Endothelial cell of umbilical vein (primary cell): Measurements from ENCODE around the gene MRPL58. TPM values are rescaled to one million over a fixed set of nuclear protein-coding genes. Genes with fewer than 3 reads are reported as not detected.
A peak's percentile ranks its signal among the peaks of the same experiment; 100 is the strongest.

ENCODE experiments used
- BruUV-seq: library from RNA; stranded (reverse); fragments of 400-500 nt; replicated peaks from 2 replicates; lab custom pipeline; 2021; lab: Mats Ljungman, UMichigan
- CTCF ChIA-PET: fragments of 300-600, 350-600 bp; sonication (Branson Sonifier 250); formaldehyde crosslinking; loops from one replicate; lab custom pipeline; 2021; ENCODE audit warnings: antibody characterized with exemption, inconsistent platforms; lab: Charles Lee
- POLR2A ChIA-PET: fragments of 300-600, 350-600 bp; sonication (Branson Sonifier 250); formaldehyde crosslinking; loops from one replicate; lab custom pipeline; 2021; ENCODE audit warnings: antibody characterized with exemption, inconsistent platforms; lab: Charles Lee
- DNase-seq: peaks from one replicate; pipeline ENCODE4 v3.0.0-alpha.2; 2011; ENCODE audit warnings: low read depth, low spot score
- FAIRE-seq: peaks from 2 replicates; lab custom pipeline; 2011; peaks lifted over from hg19 to GRCh38; lab: Jason Lieb, UNC
- H2AFZ ChIP-seq: 2 replicates; pipeline ENCODE4 v1.6.0; 2012; ENCODE audit warnings: low read depth, low read length, control low read depth, inconsistent platforms
- H3K27ac ChIP-seq: 2 replicates; pipeline ENCODE4 v1.5.1; 2011; ENCODE audit warnings: low read depth, mild to moderate bottlenecking, control low read depth, low read length, moderate library complexity; ENCODE audit not compliant: insufficient read depth
- H3K27me3 ChIP-seq, 2 experiments: 2 replicates each; pipeline versions ENCODE4 v1.6.0 to v1.6.1; 2011; ENCODE audit warnings: low read length in 2 of 2, mixed read lengths in 1 of 2; ENCODE audit not compliant: control insufficient read depth in 2 of 2, insufficient read depth in 2 of 2
- H3K36me3 ChIP-seq, 2 experiments: 2 replicates in 1 of 2; 3 replicates in 1 of 2; pipeline ENCODE4 v1.5.1; 2011; ENCODE audit warnings: low read length in 2 of 2, mild to moderate bottlenecking in 1 of 2, moderate library complexity in 1 of 2; ENCODE audit not compliant: control insufficient read depth in 2 of 2, insufficient read depth in 2 of 2; ENCODE audit errors: extremely low read depth in 1 of 2
- H3K4me1 ChIP-seq: 3 replicates; pipeline ENCODE4 v1.5.1; 2011; ENCODE audit warnings: mild to moderate bottlenecking, low read length; ENCODE audit not compliant: control insufficient read depth, insufficient read depth; ENCODE audit errors: extremely low read depth
- H3K4me2 ChIP-seq: 2 replicates; pipeline ENCODE4 v1.6.1; 2011; ENCODE audit warnings: low read length, control low read depth, mixed read lengths; ENCODE audit not compliant: insufficient read depth
- H3K4me3 ChIP-seq, 3 experiments: fragments of 200-600 bp in 1 of 3; sonication (generic), shearing (Covaris generic) in 1 of 3; replicated peaks in 1 of 3; 2 replicates each; pipeline ENCODE4 v1.5.1; 2011 to 2016; ENCODE audit warnings: control low read depth in 3 of 3, low read length in 3 of 3, mild to moderate bottlenecking in 2 of 3, inconsistent platforms in 1 of 3, low read depth in 1 of 3, moderate library complexity in 1 of 3; ENCODE audit not compliant: insufficient read depth in 1 of 3
- H3K79me2 ChIP-seq: 2 replicates; pipeline ENCODE4 v1.6.0; 2012; ENCODE audit warnings: low read length, inconsistent platforms; ENCODE audit not compliant: control insufficient read depth, insufficient read depth
- H3K9ac ChIP-seq: replicated peaks from 2 replicates; pipeline ENCODE3; 2011; ENCODE audit warnings: low read length, control low read depth; ENCODE audit not compliant: insufficient read depth; ENCODE audit errors: extremely low read depth
- H3K9me1 ChIP-seq: replicated peaks from 3 replicates; pipeline ENCODE4 v1.6.0; 2011; ENCODE audit warnings: mild to moderate bottlenecking, low read length; ENCODE audit not compliant: control insufficient read depth, insufficient read depth; ENCODE audit errors: extremely low read depth
- H3K9me3 ChIP-seq: replicated peaks from 2 replicates; pipeline ENCODE4 v1.5.1; 2012; ENCODE audit warnings: low read length, inconsistent platforms; ENCODE audit not compliant: control insufficient read depth, insufficient read depth
- H4K20me1 ChIP-seq: replicated peaks from 2 replicates; pipeline ENCODE3; 2011; ENCODE audit warnings: mild to moderate bottlenecking, low read length; ENCODE audit not compliant: control insufficient read depth, insufficient read depth; ENCODE audit errors: extremely low read depth
- EZH2 ChIP-seq: IDR thresholded peaks from 2 replicates; pipeline ENCODE4 v1.6.1; 2012; ENCODE audit warnings: borderline replicate concordance, low read depth, mild to moderate bottlenecking, moderate library complexity, low read length, inconsistent platforms; ENCODE audit not compliant: severe bottlenecking
- FOS ChIP-seq: IDR thresholded peaks from 2 replicates; pipeline ENCODE4 v1.6.1; 2011; ENCODE audit warnings: mild to moderate bottlenecking, low read length, moderate library complexity, borderline replicate concordance; ENCODE audit not compliant: insufficient read depth
- GATA2 ChIP-seq: IDR thresholded peaks from 2 replicates; pipeline ENCODE4 v1.7.0; 2011; ENCODE audit warnings: low read depth, mild to moderate bottlenecking, moderate library complexity, mixed read lengths, low read length; ENCODE audit not compliant: insufficient read length, insufficient read depth
- JUN ChIP-seq: IDR thresholded peaks from 2 replicates; pipeline ENCODE4 v1.6.1; 2011; ENCODE audit warnings: borderline replicate concordance, low read depth; ENCODE audit not compliant: insufficient read length, insufficient read depth
- MYC ChIP-seq: IDR thresholded peaks from one replicate; pipeline ENCODE4 v1.6.1; 2011; ENCODE audit warnings: mild to moderate bottlenecking, low read depth, low read length
- POLR2A ChIP-seq: IDR thresholded peaks from 2 replicates; pipeline ENCODE4 v1.6.1; 2012; ENCODE audit warnings: low read depth, mild to moderate bottlenecking, control low read depth, low read length
- POLR2AphosphoS5 ChIP-seq: IDR thresholded peaks from 2 replicates; pipeline ENCODE4 v1.6.1; 2012; ENCODE audit warnings: low read depth, mild to moderate bottlenecking, control low read depth, low read length, moderate library complexity; ENCODE audit not compliant: insufficient read depth
- dilution Hi-C: fragments of 300-500 bp; cut with MboI; formaldehyde crosslinking; loops from one replicate; pipeline ENCODE4 v1.15.0; 2019; ENCODE audit warnings: low sequenced_read_pairs; ENCODE audit not compliant: extremely low pct_ligation_motif_present
- intact Hi-C: fragments of 100-400 bp; cut with micrococcal nuclease; formaldehyde crosslinking; loops from one replicate; pipeline ENCODE4 v1.10.0; 2022
- polyA plus RNA-seq, 4 experiments: library from polyadenylated mRNA; depleted of rRNA in 3 of 4; stranded (reverse) in 3 of 4; unstranded in 1 of 4; fragments of >200 nt; gene quantifications; 2 replicates each; pipeline versions ENCODE4 v1.2.1 to v1.2.3, GENCODE V29; 2011 to 2012; ENCODE audit warnings: missing spikeins in 1 of 4
- total RNA-seq: library from RNA; stranded (reverse); gene quantifications from 2 replicates; pipeline ENCODE4 v1.2.3, GENCODE V29; 2021
- TF ChIP-seq, protein P1 (sequence below): IDR thresholded peaks from 2 replicates; pipeline ENCODE4 v1.6.1; 2011; ENCODE audit not compliant: insufficient read depth, insufficient read length

MRPL58 gene
- total and polyA plus RNA-seq, 2 donors (not counting 3 experiments of a cell fraction or from before 2014, with no cell fraction given), result 38.0 to 43.7 TPM

DNA sequence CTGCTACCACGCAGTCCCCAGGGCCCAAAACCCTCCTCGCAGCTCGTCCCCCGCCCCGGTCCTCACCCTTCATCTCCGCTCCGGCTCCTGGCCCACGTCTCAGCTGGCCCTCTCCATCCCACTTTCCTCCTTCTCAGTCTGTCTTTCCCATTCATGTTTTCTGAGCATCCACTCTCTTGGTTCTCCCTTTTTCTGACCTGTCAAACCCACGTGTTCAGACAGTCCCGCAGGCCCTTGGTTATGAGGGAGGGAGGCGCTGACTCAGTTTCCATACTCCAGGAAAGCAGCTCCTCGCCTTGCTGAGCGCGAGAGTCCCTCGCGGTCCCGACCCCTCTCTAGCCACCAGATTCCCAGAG is 39.5 kb upstream of the MRPL58 start:
- FAIRE-seq (no peak), DNase-seq (no peak)
- Histone ChIP-seq H3K27me3 (peaks cover 5 to 6% of the 10 kb centered on the region in 2 experiments), H3K9ac (no peak overlapping the region), H3K36me3 (no peaks in the 10 kb centered on the region), H2AFZ (peak overlapping the region; percentile 39), H3K4me2 (no peak overlapping the region), H3K79me2 (no peaks in the 10 kb centered on the region), H3K9me3 (no peaks in the 10 kb centered on the region), H3K4me3 (peak overlapping the region in 1 of 3 experiments; percentile 89), H3K9me1 (no peaks in the 10 kb centered on the region), H3K4me1 (peaks cover 17% of the 10 kb centered on the region), H4K20me1 (no peaks in the 10 kb centered on the region), H3K27ac (no peak overlapping the region)
- intact Hi-C loops (loop anchor here (1.0 kb wide), 1 partner anchor 9 kb away; no protein-coding TSS in a partner anchor), dilution Hi-C loops (no loop called here)
- ChIA-PET CTCF (interaction anchor here (0.7 to 6.9 kb wide), 8 partner anchors 10 to 229 kb away, joined by 3 to 63 read pairs (median 7); partner anchors contain the start of genes CDR2L and MRPL58), POLR2A (interaction anchor here (1.6 to 2.0 kb wide), 2 partner anchors 11 to 15 kb away, joined by 4 to 8 read pairs; partner anchors contain the start of gene CDR2L)
- no peak for TF ChIP-seq GATA2
- no peak for TF ChIP-seq POLR2A
- TF ChIP-seq EZH2, result peak; percentile 59
- TF ChIP-seq MYC, result no peak
- TF ChIP-seq JUN, result no peak
- TF ChIP-seq, protein P1, sequence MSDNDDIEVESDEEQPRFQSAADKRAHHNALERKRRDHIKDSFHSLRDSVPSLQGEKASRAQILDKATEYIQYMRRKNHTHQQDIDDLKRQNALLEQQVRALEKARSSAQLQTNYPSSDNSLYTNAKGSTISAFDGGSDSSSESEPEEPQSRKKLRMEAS, result no peak
- TF ChIP-seq POLR2AphosphoS5, result no peak
- TF ChIP-seq FOS, result no peak
- BruUV-seq, result no TSS peak
